ENCODE data around the gene LRP5.
"Not testable (repeated sequence)": the region's sequence is repeated elsewhere in the genome, so short reads cannot be mapped to it uniquely, and the experiment has no call there.

LRP5 gene

DNA sequence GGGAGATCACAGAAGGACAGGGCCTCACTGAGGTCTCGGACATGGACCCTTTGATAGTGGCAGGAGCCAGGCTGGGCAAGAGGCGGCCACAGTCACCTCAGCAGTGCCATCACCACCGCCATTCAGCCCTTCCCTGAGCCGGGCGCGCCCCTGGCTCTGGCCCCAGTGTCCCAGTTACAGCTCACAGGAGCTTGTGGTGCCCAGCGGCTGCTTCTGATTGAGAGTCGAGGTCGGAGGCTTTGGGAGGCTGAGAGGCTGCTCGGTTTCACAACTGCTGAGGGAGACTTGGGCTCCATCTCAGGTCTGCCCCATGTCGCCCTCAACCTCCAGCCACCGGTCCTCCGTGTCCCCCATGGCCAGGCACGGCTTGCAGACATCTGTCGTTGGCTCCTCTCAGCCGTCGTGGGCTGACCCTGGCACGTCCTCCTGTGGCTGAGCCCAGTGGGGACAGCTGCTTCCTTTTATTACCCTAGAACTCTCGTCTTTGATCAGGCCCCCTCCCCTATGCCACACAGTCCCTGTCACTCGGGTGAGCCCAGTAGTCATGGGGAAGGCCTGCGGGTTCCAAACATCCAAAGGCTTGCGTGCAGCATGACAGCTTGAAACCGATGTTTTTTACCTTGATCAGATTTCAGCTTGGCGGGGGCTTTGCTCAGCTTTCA, 119.7 kb downstream of the LRP5 start:
- DNase-seq (ENCODE audit: extremely low spot score, insufficient read length, low read depth) (no peak), FAIRE-seq (no peak)

- FAIRE-seq: no peak
- DNase-seq (ENCODE audit: extremely low spot score, insufficient read length, low read depth): no peak
Observed at GRCh38 chr11:68432874-68433273, 120.5 kb downstream of the LRP5 start.

GRCh38 chr11:68433541-68433940, 121.2 kb downstream of the LRP5 start:
- no peak for DNase-seq (ENCODE audit: extremely low spot score, insufficient read length, low read depth)
- FAIRE-seq: no peak

- not testable (repeated sequence) for FAIRE-seq; DNase-seq (ENCODE audit: extremely low spot score, insufficient read length, low read depth)
Observed at GRCh38 chr11:68434159-68434558, 121.8 kb downstream of the LRP5 start.

DNA sequence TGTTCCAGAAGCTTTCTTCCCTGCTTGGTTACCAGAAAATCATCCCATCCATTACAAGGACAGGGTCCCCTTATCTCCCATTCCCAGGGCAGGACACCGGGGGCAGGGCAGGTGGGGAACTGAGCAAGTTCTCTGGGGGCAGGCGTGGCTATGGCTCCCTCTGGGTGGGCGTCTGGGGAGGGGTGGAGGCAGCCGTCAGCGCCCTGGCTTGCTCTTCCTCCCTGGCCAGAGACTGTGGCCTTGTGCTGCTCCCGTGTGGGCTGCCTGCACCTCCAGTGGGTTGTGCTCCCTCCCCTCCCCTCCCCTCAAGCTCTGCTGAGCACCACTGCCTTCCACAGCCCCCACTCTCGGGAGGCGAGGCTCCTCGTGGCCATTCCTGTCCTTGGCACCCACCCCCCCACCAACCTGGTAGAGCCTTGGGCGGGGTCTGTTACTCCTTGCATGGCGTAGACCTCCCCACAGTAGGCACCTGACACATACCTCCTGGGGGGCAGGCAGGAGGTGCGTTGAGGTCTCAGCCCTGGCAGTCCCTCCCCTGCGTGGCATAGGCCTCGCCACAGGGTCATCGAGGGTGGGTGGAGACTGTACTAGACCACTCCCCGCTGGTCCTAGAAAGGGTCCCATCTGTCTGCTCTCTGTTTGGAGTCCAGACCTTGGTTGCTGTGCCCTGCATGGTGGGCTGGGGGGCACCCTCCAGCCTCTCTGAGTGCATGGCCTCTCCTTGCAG, 123.9 kb downstream of the LRP5 start:
- no peak for DNase-seq (ENCODE audit: extremely low spot score, insufficient read length, low read depth)
- FAIRE-seq: no peak

- FAIRE-seq (no peak), DNase-seq (ENCODE audit: extremely low spot score, insufficient read length, low read depth) (no peak)
Observed at GRCh38 chr11:68436985-68437926, 124.9 kb downstream of the LRP5 start.

- FAIRE-seq: no peak
Observed at GRCh38 chr11:68437927-68438657, 125.7 kb downstream of the LRP5 start.

GRCh38 chr11:68438658-68439259, 126.4 kb downstream of the LRP5 start:
- no peak for FAIRE-seq
- no peak for DNase-seq (ENCODE audit: extremely low spot score, insufficient read length, low read depth)

More at GRCh38 chr11:68437927-68438657, 125.7 kb downstream of the LRP5 start:
- DNase-seq (ENCODE audit: extremely low spot score, insufficient read length, low read depth): no peak

DNA sequence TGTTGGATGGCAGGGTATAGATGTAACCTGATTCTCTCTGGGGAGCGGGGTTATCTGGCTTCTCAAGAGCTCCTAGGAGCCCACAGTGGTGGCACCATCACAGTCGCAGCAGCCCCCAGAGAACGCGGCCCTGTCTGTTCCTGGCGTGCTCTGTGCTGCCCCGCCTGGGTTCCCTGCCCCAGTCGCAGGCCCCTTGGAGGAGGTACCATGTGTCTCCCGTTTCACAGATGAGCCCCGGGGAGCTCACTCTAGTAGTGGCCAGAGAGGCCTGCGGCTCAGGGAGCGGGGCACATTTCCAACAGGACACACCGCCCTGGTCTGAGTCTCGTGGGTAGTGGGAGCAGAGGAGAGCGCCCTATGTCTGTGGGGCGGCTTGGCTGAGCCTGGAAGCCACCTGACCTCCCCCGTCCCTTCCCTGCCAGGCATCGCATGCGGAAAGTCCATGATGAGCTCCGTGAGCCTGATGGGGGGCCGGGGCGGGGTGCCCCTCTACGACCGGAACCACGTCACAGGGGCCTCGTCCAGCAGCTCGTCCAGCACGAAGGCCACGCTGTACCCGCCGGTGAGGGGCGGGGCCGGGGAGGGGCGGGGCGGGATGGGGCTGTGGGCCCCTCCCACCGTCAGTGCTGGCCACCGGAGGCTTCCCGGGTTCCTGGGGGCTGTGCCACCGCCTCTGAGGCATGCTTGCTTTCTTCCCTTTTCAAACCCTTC, 127.1 kb downstream of the LRP5 start:
- no peak for DNase-seq (ENCODE audit: extremely low spot score, insufficient read length, low read depth)
- FAIRE-seq: no peak

- no peak for FAIRE-seq
- no peak for DNase-seq (ENCODE audit: extremely low spot score, insufficient read length, low read depth)
Observed at GRCh38 chr11:68440224-68440623, 127.8 kb downstream of the LRP5 start.

DNA sequence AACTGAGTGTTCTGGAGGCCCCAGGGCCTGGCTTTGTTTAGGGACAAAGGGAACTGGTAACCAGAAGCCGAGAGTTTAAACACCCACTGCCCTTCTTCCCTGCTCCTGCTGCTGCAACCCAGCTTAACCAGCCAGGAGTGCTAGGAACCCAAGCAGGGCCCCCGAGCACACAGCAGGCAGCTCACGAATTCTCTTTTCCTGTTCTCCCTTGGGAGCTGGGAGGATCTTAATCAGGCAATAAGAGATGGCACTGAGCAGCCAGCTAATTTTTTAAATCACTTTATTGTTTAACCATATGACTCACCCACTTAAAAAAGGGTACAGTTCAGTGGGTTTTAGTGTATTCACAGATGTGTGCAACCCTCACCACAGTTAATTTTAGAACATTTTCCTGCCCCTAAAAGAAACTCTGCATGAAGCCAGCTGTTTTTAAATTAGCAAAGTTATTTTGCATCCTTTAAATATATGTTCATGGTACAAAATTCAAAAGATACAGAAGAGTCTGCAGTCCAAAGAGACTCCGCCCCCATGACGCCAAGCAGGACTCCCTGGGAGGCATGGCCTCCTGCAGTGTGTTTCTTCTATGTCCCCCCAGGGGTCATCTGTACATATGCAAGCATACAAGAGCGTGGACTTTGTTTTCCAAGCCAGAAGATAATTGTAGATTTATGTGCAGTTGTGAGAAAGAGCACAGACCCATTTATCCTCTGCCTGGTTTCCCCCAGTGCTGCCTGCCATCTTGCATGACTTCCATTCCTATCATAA, 129.3 kb downstream of the LRP5 start:
- no peak for DNase-seq (ENCODE audit: extremely low spot score, insufficient read length, low read depth)
- FAIRE-seq: no peak

- no peak for DNase-seq (ENCODE audit: extremely low spot score, insufficient read length, low read depth)
- FAIRE-seq: no peak
Observed at GRCh38 chr11:68442433-68442832, 130.0 kb downstream of the LRP5 start.

DNA sequence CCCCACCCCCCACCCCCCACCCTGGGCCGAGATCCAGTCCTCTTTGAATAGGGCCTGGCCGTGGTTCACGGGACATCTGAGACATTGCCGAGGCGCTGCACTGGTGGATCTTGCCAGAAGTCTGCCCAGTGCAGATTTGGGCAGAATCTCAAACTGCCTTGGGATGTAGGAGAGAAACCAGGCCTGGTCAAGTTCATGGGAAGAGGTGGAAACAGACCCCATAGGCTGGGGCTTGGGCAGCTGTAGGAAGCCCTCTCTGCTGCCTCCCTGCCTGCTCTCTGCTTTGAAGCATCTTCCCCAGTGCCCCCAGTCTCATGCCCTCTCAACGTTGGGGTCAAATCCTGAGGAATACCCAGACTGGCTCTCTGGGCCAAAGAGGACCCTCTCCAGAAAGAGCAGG, 132.2 kb downstream of the LRP5 start:
- FAIRE-seq (no peak), DNase-seq (ENCODE audit: extremely low spot score, insufficient read length, low read depth) (no peak)

- DNase-seq (ENCODE audit: extremely low spot score, insufficient read length, low read depth) (no peak), FAIRE-seq (no peak)
Observed at GRCh38 chr11:68445531-68446035, 133.2 kb downstream of the LRP5 start.

DNA sequence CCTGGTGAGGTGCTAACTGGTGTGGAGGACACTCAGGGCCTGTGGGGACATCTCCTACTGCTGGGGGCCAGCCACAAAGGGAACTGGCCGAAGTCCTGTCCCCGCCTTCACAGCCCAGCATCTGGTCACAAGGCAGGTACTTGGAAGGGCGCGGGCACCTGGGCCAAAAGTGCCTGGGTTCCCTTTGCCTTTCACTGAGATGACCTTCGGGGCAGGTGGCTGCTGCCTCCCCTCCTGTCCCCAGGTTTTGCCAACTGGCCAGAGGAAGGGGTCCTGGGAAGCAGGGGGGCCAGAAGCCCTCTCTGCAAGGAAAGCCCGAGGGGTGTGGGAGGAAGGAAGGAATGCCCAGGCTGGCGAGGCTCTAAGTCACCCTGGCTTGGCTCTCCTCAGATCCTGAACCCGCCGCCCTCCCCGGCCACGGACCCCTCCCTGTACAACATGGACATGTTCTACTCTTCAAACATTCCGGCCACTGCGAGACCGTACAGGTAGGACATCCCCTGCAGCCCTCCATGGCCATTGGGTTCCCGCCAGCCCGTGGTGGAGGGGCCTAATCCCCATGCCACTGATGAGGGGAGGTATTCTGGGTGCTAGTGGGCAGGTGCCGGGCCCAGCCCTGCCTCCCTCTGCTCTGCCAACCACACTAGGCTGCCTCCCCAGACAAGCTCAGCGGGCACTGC, 133.8 kb downstream of the LRP5 start:
- DNase-seq (ENCODE audit: extremely low spot score, insufficient read length, low read depth) (no peak), FAIRE-seq (no peak)

- peak; percentile 87 for FAIRE-seq
- peak; percentile 84 for DNase-seq (ENCODE audit: extremely low spot score, insufficient read length, low read depth)
Observed at GRCh38 chr11:68447015-68447801, 134.8 kb downstream of the LRP5 start.

- not testable (repeated sequence) for DNase-seq (ENCODE audit: extremely low spot score, insufficient read length, low read depth)
Observed at GRCh38 chr11:68447914-68448313, 135.5 kb downstream of the LRP5 start.

More at GRCh38 chr11:68447914-68448313, 135.5 kb downstream of the LRP5 start:
- not testable (repeated sequence) for FAIRE-seq
